Fibroblast of skin of left biceps (primary cell): ENCODE results near the gene CD244.

Experiments used
- DNase-seq, 2 experiments: peaks; one replicate each; pipeline ENCODE4 v3.0.0-alpha.2; 2013; ENCODE audit warnings: low read depth in 2 of 2

Gene CD244

DNA sequence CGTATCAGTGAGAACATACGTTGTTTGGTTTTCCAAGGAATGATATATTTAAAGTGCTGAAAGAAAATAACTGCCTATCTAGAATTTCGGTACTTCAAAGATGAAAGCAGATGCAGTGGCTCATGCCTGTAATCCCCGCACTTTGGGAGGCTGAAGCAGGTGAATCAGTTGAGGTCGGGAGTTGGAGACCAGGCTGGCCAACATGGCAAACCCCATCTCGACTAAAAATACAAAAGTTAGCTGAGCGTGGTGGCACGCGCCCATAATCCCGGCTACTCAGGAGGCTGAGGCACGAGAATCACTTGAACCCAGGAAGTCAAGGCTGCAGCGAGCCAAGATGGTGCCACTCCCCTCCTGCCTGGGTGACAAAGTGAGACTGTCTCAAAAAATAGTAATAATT is 16.4 kb downstream of the CD244 start:
- no peak for DNase-seq

- no peak for DNase-seq
Observed at GRCh38 chr1:160844447-160845232, 18.0 kb downstream of the CD244 start.

DNA sequence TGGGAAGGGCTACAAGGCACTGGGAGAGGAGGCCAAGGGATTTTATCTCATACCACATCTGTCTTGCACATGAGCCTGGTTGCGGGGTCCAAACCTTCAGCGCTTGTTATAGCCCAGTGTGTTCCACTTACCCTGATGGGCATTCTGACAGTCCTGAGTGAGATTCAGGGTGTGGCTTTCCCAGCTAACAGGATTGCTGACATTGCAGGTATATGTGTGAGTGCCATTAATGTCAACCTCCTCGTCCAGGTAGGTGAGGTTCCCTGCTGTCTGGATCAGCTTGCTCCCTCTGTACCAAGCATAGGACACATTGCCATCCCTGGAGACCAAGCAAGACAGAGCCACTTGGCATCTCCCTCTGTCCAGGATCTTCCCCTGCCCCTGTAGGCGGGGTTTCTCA is 21.6 kb downstream of the CD244 start:
- no peak for DNase-seq

GRCh38 chr1:160839746-160840145 is 22.9 kb downstream of the CD244 start:
- no peak for DNase-seq

- DNase-seq, result no peak
Observed at GRCh38 chr1:160838888-160839287, 23.8 kb downstream of the CD244 start.

- DNase-seq, result no peak
Observed at GRCh38 chr1:160837558-160838205, 25.0 kb downstream of the CD244 start.

GRCh38 chr1:160836981-160837557 is 25.6 kb downstream of the CD244 start:
- DNase-seq, result no peak

GRCh38 chr1:160836561-160836960 is 26.1 kb downstream of the CD244 start:
- no peak for DNase-seq

DNA sequence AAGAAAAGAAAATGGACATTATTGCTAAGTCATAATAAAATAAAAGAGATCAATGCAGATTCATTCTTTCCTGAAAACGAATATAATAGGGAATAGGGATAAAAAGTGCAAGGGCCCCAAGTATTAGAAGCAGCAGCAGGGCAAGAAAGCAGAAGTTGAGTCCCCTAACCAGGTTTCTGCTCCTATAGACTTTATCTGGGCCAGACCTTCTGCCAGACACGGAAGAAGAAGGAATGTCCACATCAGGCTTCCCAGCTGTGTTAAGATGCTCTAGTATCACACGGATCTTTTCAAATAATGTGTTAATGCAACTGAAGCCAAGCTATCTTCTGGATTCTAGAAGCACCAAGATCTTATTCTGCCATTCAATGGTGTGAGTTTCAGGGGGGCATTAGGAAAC is 26.9 kb downstream of the CD244 start:
- DNase-seq, result no peak

- DNase-seq, result no peak
Observed at GRCh38 chr1:160834945-160835565, 27.6 kb downstream of the CD244 start.

GRCh38 chr1:160830321-160831153 is 32.1 kb downstream of the CD244 start:
- no peak for DNase-seq

- DNase-seq, result no peak
Observed at GRCh38 chr1:160829766-160830165, 32.9 kb downstream of the CD244 start.

DNA sequence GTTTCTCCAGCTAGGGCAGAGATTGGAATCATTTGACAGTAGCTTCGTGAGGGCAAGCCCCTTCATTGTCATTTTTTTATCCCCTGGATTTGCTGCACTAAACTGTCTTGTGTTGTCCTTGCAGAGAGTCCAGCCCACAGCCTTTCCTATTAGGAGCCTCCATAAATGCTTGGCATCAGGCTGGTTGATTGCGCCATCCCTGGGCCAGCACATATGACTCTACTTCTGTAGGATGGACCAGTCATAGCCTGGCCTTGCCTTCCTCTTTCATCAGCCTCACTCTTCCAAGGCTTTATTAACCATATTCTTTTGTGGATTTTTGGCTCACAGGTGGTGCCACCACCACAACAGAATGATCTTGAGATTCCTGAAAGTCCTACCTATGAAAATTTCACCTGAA is 35.3 kb downstream of the CD244 start:
- no peak for DNase-seq

- no peak for DNase-seq
Observed at GRCh38 chr1:160826546-160826945, 36.1 kb downstream of the CD244 start.

DNA sequence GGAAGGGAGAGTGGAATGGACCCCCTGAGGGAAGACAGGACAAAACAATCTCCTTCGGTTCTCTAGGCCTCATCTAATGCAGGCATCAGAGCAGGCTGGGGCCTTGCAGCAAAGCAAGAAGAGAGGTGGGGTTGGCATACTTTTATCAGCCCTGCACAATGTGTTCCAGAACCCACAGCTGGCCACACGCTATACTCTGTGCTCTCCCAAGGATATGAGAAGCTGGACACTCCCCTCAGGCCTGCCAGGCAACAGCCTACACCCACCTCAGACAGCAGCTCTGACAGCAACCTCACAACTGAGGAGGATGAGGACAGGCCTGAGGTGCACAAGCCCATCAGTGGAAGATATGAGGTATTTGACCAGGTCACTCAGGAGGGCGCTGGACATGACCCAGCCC is 39.4 kb downstream of the CD244 start:
- DNase-seq, result no peak

DNA sequence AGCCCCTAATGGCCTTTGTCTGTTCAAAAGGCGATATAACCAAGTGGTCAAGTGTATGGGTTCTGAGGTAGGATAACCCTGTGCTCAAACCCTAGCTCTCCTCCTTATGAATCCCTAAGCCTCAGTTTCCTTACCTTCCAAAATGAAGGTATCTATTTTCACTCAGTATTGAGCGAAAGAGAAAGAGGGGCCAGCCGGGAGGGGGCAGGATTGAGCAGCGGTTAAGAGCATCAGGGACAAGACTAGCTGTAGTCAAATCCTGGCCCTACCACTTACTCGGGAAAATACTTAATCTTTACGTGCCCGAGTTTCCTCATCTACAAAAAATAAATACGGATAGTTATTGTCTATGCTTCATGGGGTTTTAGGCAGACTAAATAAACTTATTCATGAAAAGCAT is 41.1 kb downstream of the CD244 start:
- DNase-seq, result no peak

DNA sequence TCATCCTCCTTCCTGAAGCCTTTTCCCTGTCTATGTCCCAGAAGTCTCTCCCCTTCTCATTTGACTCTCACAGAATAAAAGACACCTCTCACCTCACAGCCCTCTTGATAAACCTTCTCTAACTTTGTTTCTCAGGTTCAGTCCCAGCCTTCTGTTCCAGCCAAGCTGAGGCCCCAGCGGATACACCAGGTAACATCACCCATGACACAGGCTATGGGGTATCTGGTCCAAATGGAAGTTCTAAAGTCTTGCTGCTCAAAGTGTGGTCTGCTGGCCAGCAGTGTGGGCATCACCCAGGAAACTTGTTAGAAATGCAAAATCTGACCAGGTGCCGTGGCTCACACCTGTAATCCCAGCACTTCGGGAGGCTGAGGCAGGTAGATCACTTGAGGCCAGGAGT is 43.5 kb downstream of the CD244 start:
- DNase-seq, result no peak

DNA sequence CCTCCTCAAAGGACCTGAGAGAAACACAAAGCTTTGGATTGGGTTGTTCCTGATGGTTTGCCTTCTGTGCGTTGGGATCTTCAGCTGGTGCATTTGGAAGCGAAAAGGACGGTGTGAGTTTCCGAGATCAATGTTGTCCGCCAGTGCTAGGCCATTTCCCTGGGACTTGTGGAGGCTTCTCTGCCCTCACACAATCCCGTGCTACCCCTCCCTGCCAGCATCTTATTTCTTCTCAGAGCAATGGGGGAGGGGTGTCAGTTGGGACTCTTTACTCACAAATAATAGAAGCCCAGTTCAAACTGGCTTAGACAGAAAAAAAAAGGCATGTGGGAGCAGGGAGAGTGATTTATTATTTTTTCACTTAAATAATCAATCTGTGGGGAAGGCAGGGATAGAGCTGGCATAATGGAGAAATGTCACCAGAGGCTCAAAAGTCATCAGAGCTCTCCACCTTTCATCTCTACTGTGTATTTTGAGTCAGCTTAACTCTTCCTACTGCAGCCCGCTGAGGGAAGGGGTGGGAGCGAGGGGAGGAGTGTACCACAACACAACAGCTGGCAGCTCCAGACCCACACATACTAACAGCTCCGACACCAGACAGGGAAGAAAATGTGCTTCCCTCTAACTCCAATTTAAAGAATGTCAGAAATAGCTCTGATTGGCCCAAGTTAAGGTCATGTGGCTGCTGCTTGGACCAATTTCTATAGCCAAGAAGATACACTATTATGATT is 44.3 kb downstream of the CD244 start:
- no peak for DNase-seq

DNA sequence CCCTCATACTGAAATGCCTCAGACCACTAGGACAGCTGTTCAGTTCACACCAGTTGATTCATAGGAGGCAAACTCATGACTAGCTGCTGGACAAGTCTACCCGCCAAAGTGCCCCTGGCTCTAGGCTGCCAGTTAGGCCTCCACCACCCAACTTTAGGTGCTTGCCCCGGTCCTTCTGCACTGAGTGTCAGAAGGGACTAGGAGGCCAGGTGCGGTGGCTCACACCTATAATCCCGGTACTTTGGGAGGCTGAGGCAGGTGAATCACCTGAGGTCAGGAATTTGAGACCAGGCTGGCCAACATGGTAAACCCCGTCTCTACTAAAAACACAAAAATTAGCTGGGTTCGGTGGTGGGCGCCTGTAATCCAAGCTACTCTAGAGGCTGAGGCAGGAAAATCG is 47.8 kb downstream of the CD244 start:
- DNase-seq, result no peak

DNA sequence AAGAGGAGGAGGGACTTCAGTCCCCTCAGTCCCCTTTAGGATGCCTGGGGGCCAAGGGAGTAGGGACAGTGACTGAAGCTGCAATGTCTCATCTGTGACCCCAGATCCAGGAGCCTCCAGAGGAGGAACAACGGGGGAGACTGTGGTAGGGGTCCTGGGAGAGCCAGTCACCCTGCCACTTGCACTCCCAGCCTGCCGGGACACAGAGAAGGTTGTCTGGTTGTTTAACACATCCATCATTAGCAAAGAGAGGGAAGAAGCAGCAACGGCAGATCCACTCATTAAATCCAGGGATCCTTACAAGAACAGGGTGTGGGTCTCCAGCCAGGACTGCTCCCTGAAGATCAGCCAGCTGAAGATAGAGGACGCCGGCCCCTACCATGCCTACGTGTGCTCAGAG is 48.4 kb downstream of the CD244 start:
- DNase-seq, result no peak

GRCh38 chr1:160813215-160813614 is 49.5 kb downstream of the CD244 start:
- DNase-seq, result no peak
